IMR-90 (cell line): ENCODE measurements around the gene PHPT1. TPM values are rescaled to one million over a fixed set of nuclear protein-coding genes. Genes with fewer than 3 reads are reported as not detected.

Source experiments
- ATAC-seq: fragments of 200-7000 bp; cut with Tn5 transposase; 2 replicates; pipeline ENCODE4 v1.9.1; 2020; ENCODE audit warnings: low read depth, mild to moderate bottlenecking, moderate library complexity
- BruUV-seq: library from RNA; stranded (reverse); fragments of 400-500 nt; replicated peaks from 2 replicates; lab custom pipeline; 2021; lab: Mats Ljungman, UMichigan
- CTCF ChIA-PET: fragments of 300-600 bp; formaldehyde crosslinking; extraction: SDS; loops from one replicate; lab custom pipeline; 2021; ENCODE audit warnings: antibody characterized with exemption; lab: Yijun Ruan, JAX
- POLR2A ChIA-PET: fragments of 300-600 bp; sonication (Branson Sonifier 250); formaldehyde crosslinking; loops from one replicate; lab custom pipeline; 2022; ENCODE audit warnings: antibody characterized with exemption; ENCODE audit not compliant: unreplicated experiment; lab: Charles Lee
- DNase-seq: peaks from one replicate; pipeline ENCODE4 v3.0.0; 2013
- H2AFZ ChIP-seq: replicated peaks from 2 replicates; pipeline ENCODE3; 2013; ENCODE audit warnings: low read length, mild to moderate bottlenecking; ENCODE audit not compliant: poor library complexity
- H2AK5ac ChIP-seq: 2 replicates; pipeline ENCODE4 v1.6.1; 2013; ENCODE audit warnings: low read depth, low read length, inconsistent platforms
- H2AK9ac ChIP-seq: replicated peaks from 2 replicates; pipeline ENCODE3; 2013; ENCODE audit warnings: mild to moderate bottlenecking, low read depth, low read length, moderate library complexity; ENCODE audit not compliant: poor library complexity
- H2BK120ac ChIP-seq: 2 replicates; pipeline ENCODE4 v1.6.1; 2013; ENCODE audit warnings: low read depth, low read length, inconsistent platforms
- H2BK15ac ChIP-seq: 3 replicates; pipeline ENCODE4 v1.6.1; 2013; ENCODE audit warnings: low read depth, low read length, inconsistent platforms
- H2BK20ac ChIP-seq: 2 replicates; pipeline ENCODE4 v1.6.1; 2013; ENCODE audit warnings: low read depth, mild to moderate bottlenecking, inconsistent platforms, low read length, moderate library complexity
- H2BK5ac ChIP-seq: 2 replicates; pipeline ENCODE4 v1.6.1; 2013; ENCODE audit warnings: mild to moderate bottlenecking, low read depth, low read length, inconsistent platforms; ENCODE audit not compliant: poor library complexity, severe bottlenecking
- H3K14ac ChIP-seq: replicated peaks from 2 replicates; pipeline ENCODE4 v1.6.1; 2013; ENCODE audit warnings: low read depth, low read length, inconsistent platforms
- H3K18ac ChIP-seq: 2 replicates; pipeline ENCODE4 v1.6.1; 2013; ENCODE audit warnings: low read depth, low read length, control low read depth
- H3K23ac ChIP-seq: 2 replicates; pipeline ENCODE4 v1.6.1; 2013; ENCODE audit warnings: low read depth, low read length, inconsistent platforms
- H3K27ac ChIP-seq: 2 replicates; pipeline ENCODE4 v1.5.1; 2013; ENCODE audit warnings: mild to moderate bottlenecking, control low read depth, low read length; ENCODE audit not compliant: insufficient read depth
- H3K27me3 ChIP-seq: 2 replicates; pipeline ENCODE4 v1.6.1; 2013; ENCODE audit warnings: low read length; ENCODE audit not compliant: control insufficient read depth, insufficient read depth
- H3K36me3 ChIP-seq: 2 replicates; pipeline ENCODE4 v1.6.1; 2013; ENCODE audit warnings: low read length, mixed read lengths; ENCODE audit not compliant: control insufficient read depth, insufficient read depth
- H3K4ac ChIP-seq: 2 replicates; pipeline ENCODE4 v1.6.1; 2013; ENCODE audit warnings: low read depth, low read length, inconsistent platforms
- H3K4me1 ChIP-seq: 2 replicates; pipeline ENCODE4 v1.6.1; 2013; ENCODE audit warnings: low read length, mixed read lengths; ENCODE audit not compliant: control insufficient read depth, insufficient read depth
- H3K4me2 ChIP-seq: 2 replicates; pipeline ENCODE4 v1.6.1; 2013; ENCODE audit warnings: low read depth, mild to moderate bottlenecking, control low read depth, low read length, moderate library complexity
- H3K4me3 ChIP-seq: 2 replicates; pipeline ENCODE4 v1.5.1; 2013; ENCODE audit warnings: low read depth, mild to moderate bottlenecking, control low read depth, low read length, moderate library complexity; ENCODE audit not compliant: insufficient read depth
- H3K56ac ChIP-seq: 2 replicates; pipeline ENCODE4 v1.6.1; 2013; ENCODE audit warnings: low read length, inconsistent platforms; ENCODE audit not compliant: insufficient read depth; ENCODE audit errors: extremely low read depth
- H3K79me1 ChIP-seq, 2 experiments: 2 replicates each; pipeline ENCODE4 v1.6.1; 2013; ENCODE audit warnings: low read length in 2 of 2, inconsistent platforms in 1 of 2, low read depth in 1 of 2
- H3K9ac ChIP-seq: 2 replicates; pipeline ENCODE4 v1.6.1; 2013; ENCODE audit warnings: low read depth, low read length, control low read depth
- H3K9me1 ChIP-seq: 2 replicates; pipeline ENCODE4 v1.6.1; 2013; ENCODE audit warnings: low read length, inconsistent platforms; ENCODE audit not compliant: insufficient read depth
- H3K9me3 ChIP-seq: 2 replicates; pipeline ENCODE4 v1.6.1; 2013; ENCODE audit warnings: low read length; ENCODE audit not compliant: control insufficient read depth, insufficient read depth
- H4K20me1 ChIP-seq: 2 replicates; pipeline ENCODE4 v1.6.1; 2013; ENCODE audit warnings: low read length, inconsistent platforms; ENCODE audit not compliant: insufficient read depth
- H4K5ac ChIP-seq: 2 replicates; pipeline ENCODE4 v1.6.1; 2013; ENCODE audit warnings: mild to moderate bottlenecking, low read depth, low read length, control low read depth
- H4K8ac ChIP-seq, 2 experiments: 2 replicates each; pipeline ENCODE4 v1.6.1; 2013; ENCODE audit warnings: low read depth in 2 of 2, low read length in 2 of 2, control low read depth in 1 of 2, inconsistent platforms in 1 of 2
- H4K91ac ChIP-seq: 2 replicates; pipeline ENCODE4 v1.6.1; 2013; ENCODE audit warnings: low read depth, low read length, inconsistent platforms; ENCODE audit not compliant: insufficient read depth
- BHLHE40 ChIP-seq: fragments of 150-350 bp; IDR thresholded peaks from 2 replicates; pipeline ENCODE4 v1.6.1; 2016; ENCODE audit warnings: mild to moderate bottlenecking, low read depth, low read length
- CEBPB ChIP-seq: IDR thresholded peaks from 2 replicates; pipeline ENCODE4 v1.6.1; 2012; ENCODE audit warnings: low read depth, low read length, improper control_type of control experiment
- CHD1 ChIP-seq: IDR thresholded peaks from 2 replicates; pipeline ENCODE4 v1.6.1; 2012; ENCODE audit warnings: low read depth, low read length, improper control_type of control experiment
- CTCF ChIP-seq: conservative IDR thresholded peaks from 2 replicates; pipeline ENCODE4 v1.5.1; 2012; ENCODE audit warnings: mild to moderate bottlenecking, low read depth, low read length, improper control_type of control experiment
- ELK1 ChIP-seq: fragments of 150-350 bp; IDR thresholded peaks from 2 replicates; pipeline ENCODE4 v1.6.1; 2016; ENCODE audit warnings: low read depth, mild to moderate bottlenecking, low read length, moderate library complexity, borderline replicate concordance
- FOS ChIP-seq: fragments of 150-350 bp; IDR thresholded peaks from 2 replicates; pipeline ENCODE4 v1.6.1; 2016; ENCODE audit warnings: low read depth, low read length
- MAFK ChIP-seq: IDR thresholded peaks from 2 replicates; pipeline ENCODE4 v1.6.1; 2012; ENCODE audit warnings: low read depth, low read length, improper control_type of control experiment
- MAZ ChIP-seq: IDR thresholded peaks from 2 replicates; pipeline ENCODE4 v1.6.1; 2012; ENCODE audit warnings: low read depth, mild to moderate bottlenecking, low read length, improper control_type of control experiment, moderate library complexity, borderline replicate concordance
- MXI1 ChIP-seq: IDR thresholded peaks from 2 replicates; pipeline ENCODE4 v1.6.1; 2012; ENCODE audit warnings: low read depth, mild to moderate bottlenecking, low read length, moderate library complexity, borderline replicate concordance
- NFE2L2 ChIP-seq: fragments of 150-350 bp; IDR thresholded peaks from 2 replicates; pipeline ENCODE4 v1.6.1; 2016; ENCODE audit warnings: low read depth, mild to moderate bottlenecking, low read length
- POLR2A ChIP-seq: IDR thresholded peaks from 2 replicates; pipeline ENCODE4 v1.6.1; 2012; ENCODE audit warnings: mild to moderate bottlenecking, low read depth, low read length
- RAD21 ChIP-seq: IDR thresholded peaks from 2 replicates; pipeline ENCODE4 v1.6.1; 2012; ENCODE audit warnings: low read length, improper control_type of control experiment
- RCOR1 ChIP-seq: IDR thresholded peaks from 2 replicates; pipeline ENCODE4 v1.6.1; 2012; ENCODE audit warnings: mild to moderate bottlenecking, low read length, improper control_type of control experiment; ENCODE audit not compliant: insufficient replicate concordance
- RFX5 ChIP-seq: IDR thresholded peaks from 2 replicates; pipeline ENCODE4 v1.8.0; 2012; ENCODE audit warnings: low read depth, mild to moderate bottlenecking, low read length, moderate library complexity
- SMC3 ChIP-seq: fragments of 150-350 bp; IDR thresholded peaks from 2 replicates; pipeline ENCODE4 v1.6.1; 2016; ENCODE audit warnings: low read depth, mild to moderate bottlenecking, antibody characterized with exemption, low read length, moderate library complexity
- USF2 ChIP-seq: fragments of 150-350 bp; IDR thresholded peaks from 2 replicates; pipeline ENCODE4 v1.6.1; 2017; ENCODE audit warnings: mild to moderate bottlenecking, antibody characterized with exemption, low read length, low read depth
- WGBS, 2 experiments: methylation state at CpG; one replicate each; pipeline versions ENCODE4 v1.1.5 to v1.1.7; 2013; ENCODE audit warnings: missing lambda C conversion rate in 2 of 2; ENCODE audit not compliant: insufficient read length in 1 of 2; ENCODE audit errors: extremely low coverage in 2 of 2; 5-methylcytosine and 5-hydroxymethylcytosine counted together
- dilution Hi-C: fragments of 300-500 bp; cut with HindIII; formaldehyde crosslinking; loops from one replicate; pipeline ENCODE4 v1.14.3; 2018; ENCODE audit warnings: low sequenced_read_pairs; ENCODE audit not compliant: unreplicated experiment
- in situ Hi-C: fragments of 300-500 bp; cut with MboI; formaldehyde crosslinking; loops from 3 replicates; pipeline ENCODE4 v1.14.3; 2019; ENCODE audit warnings: low sequenced_read_pairs, inconsistent platforms, mixed read lengths
- intact Hi-C: fragments of 100-400 bp; cut with micrococcal nuclease; formaldehyde crosslinking; loops from 2 replicates; pipeline ENCODE4 v1.10.0; 2022
- polyA plus RNA-seq, 3 experiments: library from polyadenylated mRNA; depleted of rRNA; stranded (reverse); fragments of >200 nt; gene quantifications; 2 replicates each; pipeline ENCODE4 v1.2.3, GENCODE V29; 2012; ENCODE audit warnings: low replicate concordance in 1 of 3
- total RNA-seq: library from RNA; depleted of rRNA; stranded (reverse); fragments of >200 nt; gene quantifications from 2 replicates; pipeline ENCODE4 v1.2.3, GENCODE V29; 2012

The PHPT1 gene
- total and polyA plus RNA-seq, 2 of the 4 experiments (the other 2 are of a cell fraction) = 79.8 to 214 TPM

- intact Hi-C loops (no loop called here), dilution Hi-C loops (no loop called here), in situ Hi-C loops (no loop called here)
- H4K5ac ChIP-seq = no peak overlapping the region
- H4K8ac ChIP-seq = no peak overlapping the region
- H3K36me3 ChIP-seq = peaks cover 17% of the 10 kb centered on the region
- H4K91ac ChIP-seq = no peak overlapping the region
- no peak overlapping the region for H3K18ac ChIP-seq
- no peaks in the 10 kb centered on the region for H3K27me3 ChIP-seq
- H3K9me3 ChIP-seq = no peaks in the 10 kb centered on the region
- H4K20me1 ChIP-seq = peaks cover 5% of the 10 kb centered on the region; the same call in 1 of the 2 replicates
- peaks cover 8% of the 10 kb centered on the region for H3K4me1 ChIP-seq
- H3K9me1 ChIP-seq = no peaks in the 10 kb centered on the region
- BruUV-seq = no TSS peak
- H2BK120ac ChIP-seq = no peak overlapping the region
- no peak for ATAC-seq
- H3K4me2 ChIP-seq = no peak overlapping the region
- H2BK20ac ChIP-seq = no peak overlapping the region
- no peak overlapping the region for H3K56ac ChIP-seq
- H3K4me3 ChIP-seq = no peak overlapping the region
- H2BK5ac ChIP-seq = no peak overlapping the region
- POLR2A ChIA-PET = no interaction called here
- no peak overlapping the region for H3K27ac ChIP-seq
- TF ChIP-seq ELK1 = no peak
- TF ChIP-seq MXI1 = no peak
- no peak for TF ChIP-seq CEBPB
- no peak for TF ChIP-seq NFE2L2
- TF ChIP-seq RAD21 = no peak
- TF ChIP-seq RCOR1 = no peak
- no peak for TF ChIP-seq CHD1
- no peak for TF ChIP-seq MAZ
- no peak for TF ChIP-seq FOS
- TF ChIP-seq POLR2A = no peak
- TF ChIP-seq CTCF = no peak
- no peak for TF ChIP-seq MAFK
- no peak for TF ChIP-seq SMC3
- TF ChIP-seq USF2 = no peak
- TF ChIP-seq RFX5 = no peak
- no peak for TF ChIP-seq BHLHE40
- H2BK15ac ChIP-seq = no peak overlapping the region
- CTCF ChIA-PET = no interaction called here
- peaks cover 0 to 16% of the 10 kb centered on the region in 2 experiments; a peak in 1 of 4 replicates for H3K79me1 ChIP-seq
- H3K9ac ChIP-seq = no peak overlapping the region
- no peak overlapping the region for H3K23ac ChIP-seq
- no peak overlapping the region for H2AK5ac ChIP-seq
- no peak for DNase-seq
- no peak overlapping the region for H2AFZ ChIP-seq
- WGBS, 2 experiments = 83% methylated on average over 2 of the region's 19 CpGs; no CpG with 5 or more reads in 1 of the 2 experiments
- H3K14ac ChIP-seq = no peak overlapping the region
- H3K4ac ChIP-seq = no peak overlapping the region
- H2AK9ac ChIP-seq = peak overlapping the region; percentile 16
Measured at GRCh38 chr9:136857166-136857565, 8.0 kb downstream of the PHPT1 start.
